ENCODE data around the gene PIGV. TPM values are rescaled to one million over a fixed set of nuclear protein-coding genes. Genes with fewer than 3 reads are reported as not detected.
A peak's percentile ranks its signal among the peaks of the same experiment; 100 is the strongest.

PIGV gene
- total and polyA plus RNA-seq, 2 experiments from 2014 or later, result 20.4 to 28.9 TPM

- Histone ChIP-seq H3K4me1 (ENCODE audit: insufficient read depth) (peaks cover 44% of the 10 kb centered on the region), H3K36me3 (ENCODE audit: low read depth) (peaks cover 14% of the 10 kb centered on the region; the same call in 1 of the 2 replicates), H3K9ac (peak overlapping the region; percentile 96), H3K4me3 (peak overlapping the region; percentile 82), H3K9me2 (ENCODE audit: insufficient read depth) (no peaks in the 10 kb centered on the region), H3F3A (ENCODE audit: insufficient read depth) (peaks cover 64% of the 10 kb centered on the region), H3K27me3 (replicated peaks; ENCODE audit: insufficient read depth) (no peaks in the 10 kb centered on the region), H3K27ac (peak overlapping the region; percentile 98), H3K79me2 (ENCODE audit: insufficient read depth) (peaks cover 26% of the 10 kb centered on the region), H3K9me3 (ENCODE audit: low read depth) (no peaks in the 10 kb centered on the region), H2AFZ (peak overlapping the region; percentile 73), H4K20me1 (ENCODE audit: insufficient read depth) (no peaks in the 10 kb centered on the region), H3K4me2 (ENCODE audit: unreplicated experiment) (peak overlapping the region; percentile 98)
- in situ Hi-C loops (cut with MboI), result loop anchor here (10.0 kb wide), 1 partner anchor 92 kb away; the partner anchor contains the start of gene ARID1A
- 7 to 10% methylated on average over 12 of the region's 12 CpGs for WGBS, 2 experiments (ENCODE audit: low coverage in 1 of 2, low lambda C conversion rate in 2 of 2, missing lambda C conversion rate in 2 of 2)
- DNase-seq, result peak; percentile 89
- no peak for TF ChIP-seq EZH2 (IDR thresholded peaks at IDR 0.05; ENCODE audit: insufficient read depth, poor library complexity, severe bottlenecking)
Observed at GRCh38 chr1:26786437-26787380, 1.0 kb upstream of the PIGV start.

GRCh38 chr1:26787381-26787705 lies 407 bp upstream of the PIGV start:
- DNase-seq, result peak; percentile 81
- H3K27me3 ChIP-seq (replicated peaks; ENCODE audit: insufficient read depth), result no peaks in the 10 kb centered on the region
- no peaks in the 10 kb centered on the region for H3K9me2 ChIP-seq (ENCODE audit: insufficient read depth)
- H3K9me3 ChIP-seq (ENCODE audit: low read depth), result no peaks in the 10 kb centered on the region
- peaks cover 44% of the 10 kb centered on the region for H3K4me1 ChIP-seq (ENCODE audit: insufficient read depth)
- 1% methylated on average over 11 of the region's 11 CpGs for WGBS, 2 experiments (ENCODE audit: low coverage in 1 of 2, low lambda C conversion rate in 2 of 2, missing lambda C conversion rate in 2 of 2)
- H2AFZ ChIP-seq, result peak overlapping the region; percentile 73
- peak overlapping the region; percentile 98 for H3K4me2 ChIP-seq (ENCODE audit: unreplicated experiment)
- peak overlapping the region; percentile 98 for H3K27ac ChIP-seq
- in situ Hi-C loops (cut with MboI), result loop anchor here (10.0 kb wide), 1 partner anchor 93 kb away; the partner anchor contains the start of gene ARID1A
- no peaks in the 10 kb centered on the region for H4K20me1 ChIP-seq (ENCODE audit: insufficient read depth)
- H3K79me2 ChIP-seq (ENCODE audit: insufficient read depth), result peaks cover 20% of the 10 kb centered on the region
- peaks cover 60% of the 10 kb centered on the region for H3F3A ChIP-seq (ENCODE audit: insufficient read depth)
- H3K36me3 ChIP-seq (ENCODE audit: low read depth), result 0 out of 2 replicates have a peak, but pooled peaks cover 10% of the 10 kb centered on the region
- TF ChIP-seq EZH2 (IDR thresholded peaks at IDR 0.05; ENCODE audit: insufficient read depth, poor library complexity, severe bottlenecking) (no peak), EZH2phosphoT487 (IDR thresholded peaks at IDR 0.05; ENCODE audit: insufficient read depth, low read depth) (no peak)
- H3K9ac ChIP-seq, result peak overlapping the region; percentile 96
- H3K4me3 ChIP-seq, result peak overlapping the region; percentile 82

- in situ Hi-C loops (cut with MboI), result loop anchor here (10.0 kb wide), 1 partner anchor 94 kb away; the partner anchor contains the start of gene ARID1A
- H3K9ac ChIP-seq, result peak overlapping the region; percentile 96
- no peaks in the 10 kb centered on the region for H3K9me2 ChIP-seq (ENCODE audit: insufficient read depth)
- H3K4me3 ChIP-seq, result peak overlapping the region; percentile 82
- H3K9me3 ChIP-seq (ENCODE audit: low read depth), result no peaks in the 10 kb centered on the region
- H3K4me2 ChIP-seq (ENCODE audit: unreplicated experiment), result peak overlapping the region; percentile 98
- peaks cover 9% of the 10 kb centered on the region; the same call in 1 of the 2 replicates for H3K79me2 ChIP-seq (ENCODE audit: insufficient read depth)
- H3K36me3 ChIP-seq (ENCODE audit: low read depth), result 0 out of 2 replicates have a peak, but pooled peaks cover 3% of the 10 kb centered on the region
- no peak for TF ChIP-seq EZH2 (IDR thresholded peaks at IDR 0.05; ENCODE audit: insufficient read depth, poor library complexity, severe bottlenecking)
- no peak for TF ChIP-seq EZH2phosphoT487 (IDR thresholded peaks at IDR 0.05; ENCODE audit: insufficient read depth, low read depth)
- peaks cover 49% of the 10 kb centered on the region for H3F3A ChIP-seq (ENCODE audit: insufficient read depth)
- H3K4me1 ChIP-seq (ENCODE audit: insufficient read depth), result peaks cover 43% of the 10 kb centered on the region
- DNase-seq, result no peak
- H4K20me1 ChIP-seq (ENCODE audit: insufficient read depth), result no peaks in the 10 kb centered on the region
- H3K27me3 ChIP-seq (replicated peaks; ENCODE audit: insufficient read depth), result no peaks in the 10 kb centered on the region
- H2AFZ ChIP-seq, result peak overlapping the region; percentile 73
- peak overlapping the region; percentile 98 for H3K27ac ChIP-seq
- 1 to 3% methylated on average over 10 of the region's 10 CpGs for WGBS, 2 experiments (ENCODE audit: low coverage in 1 of 2, low lambda C conversion rate in 2 of 2, missing lambda C conversion rate in 2 of 2)
Observed at GRCh38 chr1:26788515-26788785, 700 bp downstream of the PIGV start.

- Histone ChIP-seq H3K4me2 (ENCODE audit: unreplicated experiment) (peak overlapping the region; percentile 98), H3K27me3 (replicated peaks; ENCODE audit: insufficient read depth) (no peaks in the 10 kb centered on the region), H3K36me3 (ENCODE audit: low read depth) (no peaks in the 10 kb centered on the region), H3K9me3 (ENCODE audit: low read depth) (no peaks in the 10 kb centered on the region), H3K79me2 (ENCODE audit: insufficient read depth) (peaks cover 9% of the 10 kb centered on the region; the same call in 1 of the 2 replicates), H2AFZ (peak overlapping the region; percentile 73), H4K20me1 (ENCODE audit: insufficient read depth) (no peaks in the 10 kb centered on the region), H3K4me1 (ENCODE audit: insufficient read depth) (peaks cover 37% of the 10 kb centered on the region), H3K9me2 (ENCODE audit: insufficient read depth) (no peaks in the 10 kb centered on the region), H3K9ac (peak overlapping the region; percentile 96), H3K4me3 (peak overlapping the region; percentile 82), H3K27ac (peak overlapping the region; percentile 98), H3F3A (ENCODE audit: insufficient read depth) (peaks cover 43% of the 10 kb centered on the region)
- DNase-seq, result peak; percentile 95
- in situ Hi-C loops (cut with MboI), result loop anchor here (10.0 kb wide), 1 partner anchor 94 kb away; the partner anchor contains the start of gene ARID1A
- TF ChIP-seq EZH2phosphoT487 (IDR thresholded peaks at IDR 0.05; ENCODE audit: insufficient read depth, low read depth) (no peak), EZH2 (IDR thresholded peaks at IDR 0.05; ENCODE audit: insufficient read depth, poor library complexity, severe bottlenecking) (no peak)
- WGBS, 2 experiments (ENCODE audit: low coverage in 1 of 2, low lambda C conversion rate in 2 of 2, missing lambda C conversion rate in 2 of 2), result 0% methylated on average over 19 of the region's 19 CpGs
Observed at GRCh38 chr1:26788836-26789611, 1.3 kb downstream of the PIGV start.
